HG03558 (cell line): ENCODE measurements around the gene VSIG10L.

Experiments used
- ATAC-seq: cut with Tn5 transposase; IDR thresholded peaks from one replicate; pipeline ENCODE4 v1.9.1; 2021; ENCODE audit warnings: moderate number of reproducible peaks; ENCODE audit not compliant: unreplicated experiment; ENCODE audit errors: extremely low read depth

Gene VSIG10L

GRCh38 chr19:51282335-51282734 is 59.6 kb downstream of the VSIG10L start:
- no peak for ATAC-seq
